Stomach (tissue), 4 donors: ENCODE measurements around the gene SLC35G2.

Source experiments
- POLR2A ChIP-seq, 4 donors: fragments of 450-650 bp; IDR thresholded peaks; one replicate each; pipeline ENCODE4 v1.6.1; 2016; ENCODE audit warnings: antibody characterized with exemption in 4 of 4, control low read depth in 2 of 4, mild to moderate bottlenecking in 1 of 4, moderate library complexity in 1 of 4
- POLR2AphosphoS5 ChIP-seq, 3 donors: sonication (generic); formaldehyde crosslinking; IDR thresholded peaks; one replicate each; pipeline ENCODE4 v1.6.1; 2016; ENCODE audit warnings: antibody characterized with exemption in 3 of 3
- TF ChIP-seq, protein P1 (sequence below), 7 experiments: fragments of 450-650 bp in 4 of 7; fragments of 200-600 bp in 3 of 7; sonication (generic) in 3 of 7; IDR thresholded peaks; one replicate each; pipeline ENCODE4 v1.5.1; 2016 to 2019; ENCODE audit warnings: antibody characterized with exemption in 7 of 7, control low read depth in 2 of 7, mild to moderate bottlenecking in 1 of 7

DNA sequence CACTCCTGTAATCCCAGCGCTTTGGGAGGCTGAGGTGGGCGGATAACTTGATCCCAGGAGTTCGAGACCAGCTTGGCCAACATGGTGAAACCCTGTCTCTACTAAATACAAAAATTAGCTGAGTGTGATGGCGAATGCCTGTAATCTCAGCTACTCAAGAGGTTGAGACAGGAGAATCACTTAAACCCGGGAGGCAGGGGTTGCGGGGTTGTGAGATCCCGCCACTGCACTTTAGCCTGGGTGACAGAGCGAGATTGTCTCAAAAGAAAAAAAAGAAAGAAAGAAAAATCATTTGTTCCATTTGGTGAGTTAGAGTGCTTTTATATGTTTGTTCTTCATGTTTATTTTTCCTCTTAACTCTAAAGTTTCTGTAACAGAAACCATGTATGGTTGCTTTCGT lies 50.4 kb downstream of the SLC35G2 start:
- TF ChIP-seq, protein P1, sequence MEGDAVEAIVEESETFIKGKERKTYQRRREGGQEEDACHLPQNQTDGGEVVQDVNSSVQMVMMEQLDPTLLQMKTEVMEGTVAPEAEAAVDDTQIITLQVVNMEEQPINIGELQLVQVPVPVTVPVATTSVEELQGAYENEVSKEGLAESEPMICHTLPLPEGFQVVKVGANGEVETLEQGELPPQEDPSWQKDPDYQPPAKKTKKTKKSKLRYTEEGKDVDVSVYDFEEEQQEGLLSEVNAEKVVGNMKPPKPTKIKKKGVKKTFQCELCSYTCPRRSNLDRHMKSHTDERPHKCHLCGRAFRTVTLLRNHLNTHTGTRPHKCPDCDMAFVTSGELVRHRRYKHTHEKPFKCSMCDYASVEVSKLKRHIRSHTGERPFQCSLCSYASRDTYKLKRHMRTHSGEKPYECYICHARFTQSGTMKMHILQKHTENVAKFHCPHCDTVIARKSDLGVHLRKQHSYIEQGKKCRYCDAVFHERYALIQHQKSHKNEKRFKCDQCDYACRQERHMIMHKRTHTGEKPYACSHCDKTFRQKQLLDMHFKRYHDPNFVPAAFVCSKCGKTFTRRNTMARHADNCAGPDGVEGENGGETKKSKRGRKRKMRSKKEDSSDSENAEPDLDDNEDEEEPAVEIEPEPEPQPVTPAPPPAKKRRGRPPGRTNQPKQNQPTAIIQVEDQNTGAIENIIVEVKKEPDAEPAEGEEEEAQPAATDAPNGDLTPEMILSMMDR (IDR thresholded peaks at IDR 0.05) = no peak
- TF ChIP-seq POLR2AphosphoS5 (IDR thresholded peaks at IDR 0.05) (no peak), POLR2A (IDR thresholded peaks at IDR 0.05) (no peak)
